A673 (cell line): ENCODE results near the gene LENG1.

Source experiments
- EZH2 ChIP-seq: fragments of 200-600 bp; sonication (generic); IDR thresholded peaks from 2 replicates; pipeline ENCODE4 v1.6.1; 2017; ENCODE audit warnings: borderline replicate concordance, low read depth, mild to moderate bottlenecking, mixed read lengths, antibody characterized with exemption, low read length; ENCODE audit not compliant: poor library complexity, severe bottlenecking
- TF ChIP-seq, protein P1 (sequence below): fragments of 300-800, 200-600 bp; sonication (generic); conservative IDR thresholded peaks from 2 replicates; pipeline ENCODE4 v1.5.1; 2017; ENCODE audit warnings: low read depth, mild to moderate bottlenecking, antibody characterized with exemption, low read length, moderate library complexity, mixed read lengths

DNA sequence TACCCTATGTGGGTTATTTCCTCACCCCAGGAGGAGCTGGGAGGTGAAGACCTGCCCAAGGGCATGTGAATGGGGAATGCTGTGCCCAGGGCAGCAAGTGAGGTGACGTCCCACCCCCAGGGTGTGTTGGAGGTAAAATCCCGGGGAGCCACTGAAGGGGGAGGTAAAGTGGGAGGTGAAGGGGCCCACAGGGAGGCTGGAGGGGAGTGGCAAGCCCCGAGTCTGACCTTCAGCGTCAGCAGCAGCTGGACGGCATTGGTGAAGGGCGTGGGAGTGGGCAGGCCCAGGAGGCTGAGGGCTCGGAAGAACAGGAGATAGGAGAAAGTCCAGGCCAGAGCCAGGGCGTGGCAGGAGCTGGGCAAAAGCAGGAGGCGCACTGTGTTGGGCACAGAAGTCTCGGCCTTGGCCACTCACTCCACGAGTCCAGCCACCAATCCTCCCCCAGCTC is 27.4 kb upstream of the LENG1 start:
- TF ChIP-seq, protein P1, sequence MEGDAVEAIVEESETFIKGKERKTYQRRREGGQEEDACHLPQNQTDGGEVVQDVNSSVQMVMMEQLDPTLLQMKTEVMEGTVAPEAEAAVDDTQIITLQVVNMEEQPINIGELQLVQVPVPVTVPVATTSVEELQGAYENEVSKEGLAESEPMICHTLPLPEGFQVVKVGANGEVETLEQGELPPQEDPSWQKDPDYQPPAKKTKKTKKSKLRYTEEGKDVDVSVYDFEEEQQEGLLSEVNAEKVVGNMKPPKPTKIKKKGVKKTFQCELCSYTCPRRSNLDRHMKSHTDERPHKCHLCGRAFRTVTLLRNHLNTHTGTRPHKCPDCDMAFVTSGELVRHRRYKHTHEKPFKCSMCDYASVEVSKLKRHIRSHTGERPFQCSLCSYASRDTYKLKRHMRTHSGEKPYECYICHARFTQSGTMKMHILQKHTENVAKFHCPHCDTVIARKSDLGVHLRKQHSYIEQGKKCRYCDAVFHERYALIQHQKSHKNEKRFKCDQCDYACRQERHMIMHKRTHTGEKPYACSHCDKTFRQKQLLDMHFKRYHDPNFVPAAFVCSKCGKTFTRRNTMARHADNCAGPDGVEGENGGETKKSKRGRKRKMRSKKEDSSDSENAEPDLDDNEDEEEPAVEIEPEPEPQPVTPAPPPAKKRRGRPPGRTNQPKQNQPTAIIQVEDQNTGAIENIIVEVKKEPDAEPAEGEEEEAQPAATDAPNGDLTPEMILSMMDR = no peak
- TF ChIP-seq EZH2 = no peak
